B cell (primary cell): ENCODE data around the gene CHCHD6. TPM values are rescaled to one million over a fixed set of nuclear protein-coding genes. Genes with fewer than 3 reads are reported as not detected.

Experiments
- ATAC-seq: fragments of 200-7000 bp; cut with Tn5 transposase; one replicate; pipeline ENCODE4 v1.10.0; 2021; ENCODE audit warnings: low read depth, mild to moderate bottlenecking, moderate number of reproducible peaks, moderate library complexity
- CTCF ChIA-PET: fragments of 350-600 bp; sonication (Branson Sonifier 250); formaldehyde crosslinking; loops from one replicate; lab custom pipeline; 2021; ENCODE audit warnings: antibody characterized with exemption, inconsistent platforms; lab: Charles Lee
- POLR2A ChIA-PET: fragments of 350-600 bp; sonication (Branson Sonifier 250); formaldehyde crosslinking; loops from one replicate; lab custom pipeline; 2021; ENCODE audit warnings: antibody characterized with exemption; lab: Charles Lee
- DNase-seq: peaks from one replicate; pipeline ENCODE4 v3.0.0; 2013
- H2AFZ ChIP-seq: 2 replicates; pipeline ENCODE4 v1.6.1; 2012; ENCODE audit warnings: mild to moderate bottlenecking, low read depth, low read length; ENCODE audit not compliant: insufficient read depth, poor library complexity, severe bottlenecking
- H3K27ac ChIP-seq, 2 donors: 1 replicate in 1 of 2; 2 replicates in 1 of 2; pipeline ENCODE4 v1.5.1; 2012 to 2013; ENCODE audit warnings: low read length in 2 of 2, mild to moderate bottlenecking in 2 of 2, moderate library complexity in 1 of 2
- H3K27me3 ChIP-seq, 4 experiments: fragments of 200-600 bp in 1 of 4; sonication (generic) in 1 of 4; replicated peaks in 1 of 4; 1 replicate in 2 of 4; 2 replicates in 2 of 4; pipeline versions ENCODE4 v1.6.1 to v1.7.0; 2013 to 2016; ENCODE audit warnings: low read length in 3 of 4, mild to moderate bottlenecking in 2 of 4, mixed read lengths in 1 of 4, moderate library complexity in 1 of 4; ENCODE audit not compliant: insufficient read depth in 4 of 4, control insufficient read depth in 3 of 4; ENCODE audit errors: control extremely low read depth in 1 of 4
- H3K36me3 ChIP-seq, 2 experiments: replicated peaks in 1 of 2; 1 replicate in 1 of 2; 2 replicates in 1 of 2; pipeline versions ENCODE4 v1.6.1 to v1.7.1; 2013; ENCODE audit warnings: low read length in 1 of 2; ENCODE audit not compliant: insufficient read depth in 2 of 2, control insufficient read depth in 1 of 2; ENCODE audit errors: control extremely low read depth in 1 of 2, extremely low read depth in 1 of 2
- H3K4me1 ChIP-seq, 2 donors: fragments of 200-600 bp in 1 of 2; sonication (generic) in 1 of 2; 1 replicate in 1 of 2; 2 replicates in 1 of 2; pipeline versions ENCODE4 v1.5.1 to v1.6.1; 2013 to 2017; ENCODE audit warnings: low read length in 2 of 2; ENCODE audit not compliant: control insufficient read depth in 2 of 2, insufficient read depth in 2 of 2
- H3K4me2 ChIP-seq: replicated peaks from 2 replicates; pipeline ENCODE3; 2012; ENCODE audit warnings: mild to moderate bottlenecking, low read depth, low read length; ENCODE audit not compliant: poor library complexity, severe bottlenecking
- H3K4me3 ChIP-seq, 5 experiments: fragments of 200-600 bp in 1 of 5; sonication (generic) in 1 of 5; 1 replicate in 3 of 5; 2 replicates in 2 of 5; pipeline versions ENCODE4 v1.5.1 to v1.7.0; 2011 to 2016; ENCODE audit warnings: low read length in 4 of 5, mild to moderate bottlenecking in 4 of 5, low read depth in 2 of 5, control low read depth in 1 of 5, moderate library complexity in 1 of 5; ENCODE audit not compliant: insufficient read depth in 1 of 5; ENCODE audit errors: control extremely low read depth in 1 of 5, extremely low read depth in 1 of 5
- H3K79me2 ChIP-seq: fragments of 200-600 bp; sonication (generic); one replicate; pipeline ENCODE4 v1.6.0; 2016; ENCODE audit warnings: low read length; ENCODE audit not compliant: control insufficient read depth, insufficient read depth
- H3K9ac ChIP-seq: fragments of 200-600 bp; sonication (generic); 2 replicates; pipeline ENCODE4 v1.6.1; 2017; ENCODE audit warnings: mild to moderate bottlenecking, low read length, moderate library complexity
- H3K9me3 ChIP-seq, 3 donors: one replicate each; pipeline versions ENCODE4 v1.6.1 to v1.7.1; 2013; ENCODE audit warnings: low read length in 2 of 3; ENCODE audit not compliant: control insufficient read depth in 2 of 3, insufficient read depth in 1 of 3; ENCODE audit errors: control extremely low read depth in 1 of 3
- H4K20me1 ChIP-seq: 2 replicates; pipeline ENCODE4 v1.6.0; 2012; ENCODE audit warnings: mild to moderate bottlenecking, low read length; ENCODE audit not compliant: insufficient read depth, control insufficient read depth, poor library complexity, severe bottlenecking
- H3K27ac Mint-ChIP-seq: one replicate; pipeline ENCODE4 v1.8.0; 2021; ENCODE audit warnings: mixed read lengths
- H3K27me3 Mint-ChIP-seq: one replicate; pipeline ENCODE4 v1.8.0; 2021; ENCODE audit warnings: mixed read lengths
- H3K4me1 Mint-ChIP-seq: one replicate; pipeline ENCODE4 v1.8.0; 2021; ENCODE audit warnings: mixed read lengths
- H3K4me3 Mint-ChIP-seq: one replicate; pipeline ENCODE4 v1.8.0; 2021; ENCODE audit warnings: mixed read lengths
- H3K9me3 Mint-ChIP-seq: one replicate; pipeline ENCODE4 v1.8.0; 2022; ENCODE audit warnings: mixed read lengths; ENCODE audit not compliant: insufficient read depth
- CTCF ChIP-seq: fragments of 200-600 bp; IDR thresholded peaks from one replicate; pipeline ENCODE4 v1.8.0; 2022; ENCODE audit warnings: antibody characterized with exemption, mild to moderate bottlenecking
- EZH2 ChIP-seq: IDR thresholded peaks from 2 replicates; pipeline ENCODE4 v1.6.1; 2012; ENCODE audit warnings: borderline replicate concordance, low read depth, mild to moderate bottlenecking, moderate library complexity, low read length; ENCODE audit not compliant: insufficient read depth, poor library complexity, severe bottlenecking
- WGBS: methylation state at CpG from one replicate; pipeline ENCODE4 v1.1.5; 2013; ENCODE audit warnings: missing lambda C conversion rate; ENCODE audit not compliant: insufficient coverage; 5-methylcytosine and 5-hydroxymethylcytosine counted together
- intact Hi-C: fragments of 100-400 bp; cut with micrococcal nuclease; formaldehyde crosslinking; loops from one replicate; pipeline ENCODE4 v1.10.0; 2022
- polyA plus RNA-seq: library from polyadenylated mRNA; depleted of rRNA; stranded (reverse); fragments of >200 nt; gene quantifications from 2 replicates; pipeline ENCODE4 v1.2.3, GENCODE V29; 2012
- total RNA-seq, 2 donors: library from RNA; stranded (reverse); fragments of 120-200 nt in 1 of 2; gene quantifications; 1 replicate in 1 of 2; 2 replicates in 1 of 2; pipeline versions ENCODE4 v1.2.3 to v1.2.4, GENCODE V29; 2013 to 2022

Gene CHCHD6
- total and polyA plus RNA-seq, 2 donors (not counting 1 experiment from before 2014, with no cell fraction given), result 8.0 to 13.5 TPM

GRCh38 chr3:126972866-126973265, 268.8 kb downstream of the CHCHD6 start:
- Mint-ChIP-seq H3K4me3 (no peak overlapping the region), H3K9me3 (peaks cover 7% of the 10 kb centered on the region), H3K27ac (no peak overlapping the region), H3K27me3 (peaks cover 34% of the 10 kb centered on the region), H3K4me1 (peaks cover 18% of the 10 kb centered on the region)
- intact Hi-C loops, result loop anchor here (2.0 kb wide), 1 partner anchor 18 kb away; no protein-coding TSS in a partner anchor
- 90% methylated on average over 4 of the region's 5 CpGs for WGBS
- Histone ChIP-seq H3K79me2 (no peaks in the 10 kb centered on the region), H3K36me3 (no peaks in the 10 kb centered on the region), H3K4me1 (peaks cover 3 to 4% of the 10 kb centered on the region in 2 donors), H2AFZ (no peak overlapping the region), H4K20me1 (no peaks in the 10 kb centered on the region), H3K9me3 (peaks cover 2 to 23% (median 18%) of the 10 kb centered on the region in 3 donors), H3K27ac (no peak overlapping the region), H3K27me3 (peaks cover 0 to 16% (median 0%) of the 10 kb centered on the region in 4 experiments), H3K4me3 (no peak overlapping the region), H3K9ac (no peak overlapping the region), H3K4me2 (no peak overlapping the region)
- TF ChIP-seq EZH2 (no peak), CTCF (no peak)
- ATAC-seq (no peak), DNase-seq (no peak)
- ChIA-PET CTCF (interaction anchor here (3.2 kb wide), 1 partner anchor 9 kb away, joined by 10 read pairs; the partner anchor contains the start of gene PLXNA1), POLR2A (no interaction called here)

- no peak overlapping the region for H3K4me2 ChIP-seq
- no peak overlapping the region for H3K27ac ChIP-seq
- H3K27me3 ChIP-seq, result peaks cover 0 to 19% (median under 1%) of the 10 kb centered on the region in 4 experiments
- WGBS, result no CpG with 5 or more reads among the region's 1 CpG
- H3K36me3 ChIP-seq, result no peaks in the 10 kb centered on the region
- no peak overlapping the region for H3K4me3 ChIP-seq
- no peak for TF ChIP-seq EZH2
- no peak for TF ChIP-seq CTCF
- Mint-ChIP-seq H3K4me1 (peaks cover 18% of the 10 kb centered on the region), H3K27me3 (peaks cover 41% of the 10 kb centered on the region), H3K9me3 (peaks cover 7% of the 10 kb centered on the region), H3K4me3 (no peak overlapping the region), H3K27ac (no peak overlapping the region)
- intact Hi-C loops, result loop anchor here (2.0 kb wide), 1 partner anchor 19 kb away; no protein-coding TSS in a partner anchor
- ChIA-PET CTCF (interaction anchor here (3.2 kb wide), 1 partner anchor 8 kb away, joined by 10 read pairs; the partner anchor contains the start of gene PLXNA1), POLR2A (no interaction called here)
- no peak overlapping the region for H3K9ac ChIP-seq
- no peaks in the 10 kb centered on the region for H4K20me1 ChIP-seq
- peaks cover 3 to 4% of the 10 kb centered on the region in 2 donors for H3K4me1 ChIP-seq
- ATAC-seq (no peak), DNase-seq (no peak)
- peaks cover 2 to 23% (median 18%) of the 10 kb centered on the region in 3 donors for H3K9me3 ChIP-seq
- H3K79me2 ChIP-seq, result no peaks in the 10 kb centered on the region
- no peak overlapping the region for H2AFZ ChIP-seq
Measured at GRCh38 chr3:126973814-126974213, 269.8 kb downstream of the CHCHD6 start.
